WTC11 (cell line): Measurements from ENCODE around the gene MSS51. TPM values are rescaled to one million over a fixed set of nuclear protein-coding genes. Genes with fewer than 3 reads are reported as not detected.

Experiments
- ATF1 ChIP-seq: sonication (generic); formaldehyde crosslinking; IDR thresholded peaks from 2 replicates; pipeline ENCODE4 v1.8.1; 2023; ENCODE audit warnings: mild to moderate bottlenecking, moderate library complexity, missing genetic modification reagents
- ETV6 ChIP-seq: sonication (generic); formaldehyde crosslinking; IDR thresholded peaks from 2 replicates; pipeline ENCODE4 v1.8.1; 2022; ENCODE audit warnings: mild to moderate bottlenecking, missing genetic modification reagents
- FOXK1 ChIP-seq: sonication (generic); formaldehyde crosslinking; IDR thresholded peaks from 2 replicates; pipeline ENCODE4 v1.8.0; 2022; ENCODE audit warnings: mild to moderate bottlenecking, moderate library complexity, missing genetic modification reagents
- FOXP1 ChIP-seq: sonication (generic); formaldehyde crosslinking; IDR thresholded peaks from 2 replicates; pipeline ENCODE4 v1.8.0; 2022; ENCODE audit warnings: missing genetic modification reagents, mild to moderate bottlenecking, moderate library complexity, borderline replicate concordance
- GABPB1 ChIP-seq: sonication (generic); formaldehyde crosslinking; IDR thresholded peaks from 2 replicates; pipeline ENCODE4 v1.8.1; 2023; ENCODE audit warnings: mild to moderate bottlenecking, missing genetic modification reagents
- IRF2 ChIP-seq: sonication (generic); formaldehyde crosslinking; IDR thresholded peaks from 2 replicates; pipeline ENCODE4 v1.8.0; 2022; ENCODE audit warnings: low read depth, missing genetic modification reagents, borderline replicate concordance
- JAZF1 ChIP-seq: fragments of 250-450 bp; sonication (Bioruptor Pico); IDR thresholded peaks from 2 replicates; pipeline ENCODE4 v1.9.0; 2021; ENCODE audit warnings: moderate library complexity, mild to moderate bottlenecking, inconsistent platforms
- KAT7 ChIP-seq: sonication (generic); formaldehyde crosslinking; IDR thresholded peaks from 2 replicates; pipeline ENCODE4 v1.8.1; 2023; ENCODE audit warnings: missing genetic modification reagents, mild to moderate bottlenecking, borderline replicate concordance
- MXD4 ChIP-seq: fragments of 250-450 bp; sonication (Bioruptor Pico); IDR thresholded peaks from 2 replicates; pipeline ENCODE4 v1.8.0; 2021; ENCODE audit warnings: mild to moderate bottlenecking, moderate library complexity, borderline replicate concordance
- OVOL2 ChIP-seq: fragments of 250-450 bp; sonication (Bioruptor Pico); IDR thresholded peaks from 2 replicates; pipeline ENCODE4 v1.9.0; 2021; ENCODE audit warnings: mild to moderate bottlenecking, borderline replicate concordance
- RORB ChIP-seq: fragments of 250-450 bp; sonication (Bioruptor Pico); IDR thresholded peaks from 2 replicates; pipeline ENCODE4 v1.9.0; 2021; ENCODE audit warnings: mild to moderate bottlenecking
- SMAD3 ChIP-seq: sonication (generic); formaldehyde crosslinking; IDR thresholded peaks from 2 replicates; pipeline ENCODE4 v1.8.0; 2022; ENCODE audit warnings: missing genetic modification reagents, mild to moderate bottlenecking, borderline replicate concordance
- SOX15 ChIP-seq: fragments of 250-450 bp; sonication (Bioruptor Pico); IDR thresholded peaks from 2 replicates; pipeline ENCODE4 v1.9.0; 2021; ENCODE audit warnings: mild to moderate bottlenecking
- TP53 ChIP-seq: sonication (generic); formaldehyde crosslinking; IDR thresholded peaks from 2 replicates; pipeline ENCODE4 v1.8.1; 2023; ENCODE audit warnings: mild to moderate bottlenecking, missing genetic modification reagents
- ZNF121 ChIP-seq: sonication (generic); formaldehyde crosslinking; IDR thresholded peaks from 2 replicates; pipeline ENCODE4 v1.8.0; 2023; ENCODE audit warnings: missing genetic modification reagents
- ZNF423 ChIP-seq: fragments of 250-450 bp; sonication (Bioruptor Pico); IDR thresholded peaks from 2 replicates; pipeline ENCODE4 v2.1.2; 2022; ENCODE audit warnings: mild to moderate bottlenecking, moderate library complexity
- total RNA-seq: library from RNA; stranded (reverse); gene quantifications from 3 replicates; pipeline ENCODE4 v1.2.3, GENCODE V29; 2021
- TF ChIP-seq, protein P1 (sequence below): sonication (generic); formaldehyde crosslinking; IDR thresholded peaks from 2 replicates; pipeline ENCODE4 v1.8.0; 2023; ENCODE audit warnings: missing genetic modification reagents, mild to moderate bottlenecking, borderline replicate concordance
- TF ChIP-seq, protein P2 (sequence below): sonication (generic); formaldehyde crosslinking; IDR thresholded peaks from 2 replicates; pipeline ENCODE4 v1.8.0; 2023; ENCODE audit warnings: missing genetic modification reagents
- TF ChIP-seq, protein P3 (sequence below): sonication (generic); formaldehyde crosslinking; IDR thresholded peaks from 2 replicates; pipeline ENCODE4 v1.8.1; 2023; ENCODE audit warnings: mild to moderate bottlenecking, missing genetic modification reagents, moderate library complexity
- TF ChIP-seq, protein P4 (sequence below): sonication (generic); formaldehyde crosslinking; IDR thresholded peaks from 2 replicates; pipeline ENCODE4 v1.8.0; 2022; ENCODE audit warnings: mild to moderate bottlenecking, missing genetic modification reagents
- TF ChIP-seq, protein P5 (sequence below): sonication (generic); formaldehyde crosslinking; IDR thresholded peaks from 2 replicates; pipeline ENCODE4 v1.8.0; 2022; ENCODE audit warnings: mild to moderate bottlenecking, missing genetic modification reagents
- TF ChIP-seq, protein P6 (sequence below): sonication (generic); formaldehyde crosslinking; IDR thresholded peaks from 2 replicates; pipeline ENCODE4 v1.8.1; 2023; ENCODE audit warnings: mild to moderate bottlenecking, missing genetic modification reagents
- TF ChIP-seq, protein P7 (sequence below): sonication (generic); formaldehyde crosslinking; IDR thresholded peaks from 2 replicates; pipeline ENCODE4 v1.8.0; 2022; ENCODE audit warnings: missing genetic modification reagents
- TF ChIP-seq, protein P8 (sequence below): sonication (generic); formaldehyde crosslinking; IDR thresholded peaks from 2 replicates; pipeline ENCODE4 v1.8.1; 2022; ENCODE audit warnings: mild to moderate bottlenecking, moderate library complexity, missing genetic modification reagents

The MSS51 gene
- total RNA-seq, 1 experiment from 2014 or later = 3.0 TPM

DNA sequence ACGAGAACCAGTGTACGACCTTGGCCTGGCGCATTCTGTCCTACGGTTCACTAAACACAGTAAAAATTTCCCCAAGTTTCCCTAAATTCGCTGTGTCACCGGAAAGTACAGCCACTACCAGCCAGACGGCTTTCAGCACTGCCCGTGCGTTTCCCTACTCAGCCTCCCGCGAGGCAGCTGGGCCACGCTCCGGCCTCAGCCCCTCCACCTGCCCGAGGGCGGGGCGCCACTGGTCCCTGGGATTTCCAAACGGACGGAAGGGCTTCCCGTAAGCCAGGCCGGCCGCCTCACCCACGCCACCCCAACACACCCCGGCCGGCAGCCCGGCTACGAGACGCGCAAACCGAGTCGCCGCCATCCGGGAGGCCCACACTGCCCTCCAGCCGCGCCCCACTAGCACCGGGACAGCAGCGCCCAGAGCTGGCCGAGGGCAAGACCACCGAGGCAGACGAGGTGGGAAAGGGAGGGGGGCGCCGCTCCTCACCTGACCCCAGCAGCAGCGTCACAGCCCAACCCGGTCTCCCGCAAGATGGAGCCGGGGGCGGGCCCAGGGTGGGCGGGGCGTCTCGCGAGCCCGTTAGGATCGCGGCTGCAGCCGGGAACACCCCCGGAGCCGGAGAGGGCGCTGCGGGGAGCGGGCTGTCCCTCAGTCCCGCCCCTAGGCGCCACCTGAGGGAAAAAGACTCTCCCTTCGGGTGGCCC, 19.7 kb downstream of the MSS51 start, which contains the start of gene ANXA7 (continued):
- TF ChIP-seq, protein P1, sequence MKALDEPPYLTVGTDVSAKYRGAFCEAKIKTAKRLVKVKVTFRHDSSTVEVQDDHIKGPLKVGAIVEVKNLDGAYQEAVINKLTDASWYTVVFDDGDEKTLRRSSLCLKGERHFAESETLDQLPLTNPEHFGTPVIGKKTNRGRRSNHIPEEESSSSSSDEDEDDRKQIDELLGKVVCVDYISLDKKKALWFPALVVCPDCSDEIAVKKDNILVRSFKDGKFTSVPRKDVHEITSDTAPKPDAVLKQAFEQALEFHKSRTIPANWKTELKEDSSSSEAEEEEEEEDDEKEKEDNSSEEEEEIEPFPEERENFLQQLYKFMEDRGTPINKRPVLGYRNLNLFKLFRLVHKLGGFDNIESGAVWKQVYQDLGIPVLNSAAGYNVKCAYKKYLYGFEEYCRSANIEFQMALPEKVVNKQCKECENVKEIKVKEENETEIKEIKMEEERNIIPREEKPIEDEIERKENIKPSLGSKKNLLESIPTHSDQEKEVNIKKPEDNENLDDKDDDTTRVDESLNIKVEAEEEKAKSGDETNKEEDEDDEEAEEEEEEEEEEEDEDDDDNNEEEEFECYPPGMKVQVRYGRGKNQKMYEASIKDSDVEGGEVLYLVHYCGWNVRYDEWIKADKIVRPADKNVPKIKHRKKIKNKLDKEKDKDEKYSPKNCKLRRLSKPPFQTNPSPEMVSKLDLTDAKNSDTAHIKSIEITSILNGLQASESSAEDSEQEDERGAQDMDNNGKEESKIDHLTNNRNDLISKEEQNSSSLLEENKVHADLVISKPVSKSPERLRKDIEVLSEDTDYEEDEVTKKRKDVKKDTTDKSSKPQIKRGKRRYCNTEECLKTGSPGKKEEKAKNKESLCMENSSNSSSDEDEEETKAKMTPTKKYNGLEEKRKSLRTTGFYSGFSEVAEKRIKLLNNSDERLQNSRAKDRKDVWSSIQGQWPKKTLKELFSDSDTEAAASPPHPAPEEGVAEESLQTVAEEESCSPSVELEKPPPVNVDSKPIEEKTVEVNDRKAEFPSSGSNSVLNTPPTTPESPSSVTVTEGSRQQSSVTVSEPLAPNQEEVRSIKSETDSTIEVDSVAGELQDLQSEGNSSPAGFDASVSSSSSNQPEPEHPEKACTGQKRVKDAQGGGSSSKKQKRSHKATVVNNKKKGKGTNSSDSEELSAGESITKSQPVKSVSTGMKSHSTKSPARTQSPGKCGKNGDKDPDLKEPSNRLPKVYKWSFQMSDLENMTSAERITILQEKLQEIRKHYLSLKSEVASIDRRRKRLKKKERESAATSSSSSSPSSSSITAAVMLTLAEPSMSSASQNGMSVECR (CRISPR knock-in tag) = no peak
- TF ChIP-seq GABPB1 (CRISPR knock-in tag) (peak; percentile 39), ZNF121 (CRISPR knock-in tag) (no peak), TP53 (CRISPR knock-in tag) (peak; percentile 15; the same call in 1 of the 2 replicates), JAZF1 (CRISPR knock-in tag) (no peak), RORB (CRISPR knock-in tag) (no peak), ATF1 (CRISPR knock-in tag) (peak; percentile 46; the same call in 1 of the 2 replicates), KAT7 (CRISPR knock-in tag) (peak; percentile 81), IRF2 (CRISPR knock-in tag) (no peak), SOX15 (CRISPR knock-in tag) (no peak), SMAD3 (CRISPR knock-in tag) (peak; percentile 20; the same call in 1 of the 2 replicates), ETV6 (peak; percentile 26; the same call in 1 of the 2 replicates), FOXK1 (CRISPR knock-in tag) (peak; percentile 86; the same call in 1 of the 2 replicates), OVOL2 (no peak), MXD4 (no peak), ZNF423 (CRISPR knock-in tag) (no peak), FOXP1 (peak; percentile 58)
- TF ChIP-seq, protein P2, sequence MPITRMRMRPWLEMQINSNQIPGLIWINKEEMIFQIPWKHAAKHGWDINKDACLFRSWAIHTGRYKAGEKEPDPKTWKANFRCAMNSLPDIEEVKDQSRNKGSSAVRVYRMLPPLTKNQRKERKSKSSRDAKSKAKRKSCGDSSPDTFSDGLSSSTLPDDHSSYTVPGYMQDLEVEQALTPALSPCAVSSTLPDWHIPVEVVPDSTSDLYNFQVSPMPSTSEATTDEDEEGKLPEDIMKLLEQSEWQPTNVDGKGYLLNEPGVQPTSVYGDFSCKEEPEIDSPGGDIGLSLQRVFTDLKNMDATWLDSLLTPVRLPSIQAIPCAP (CRISPR knock-in tag) = no peak
- TF ChIP-seq, protein P3, sequence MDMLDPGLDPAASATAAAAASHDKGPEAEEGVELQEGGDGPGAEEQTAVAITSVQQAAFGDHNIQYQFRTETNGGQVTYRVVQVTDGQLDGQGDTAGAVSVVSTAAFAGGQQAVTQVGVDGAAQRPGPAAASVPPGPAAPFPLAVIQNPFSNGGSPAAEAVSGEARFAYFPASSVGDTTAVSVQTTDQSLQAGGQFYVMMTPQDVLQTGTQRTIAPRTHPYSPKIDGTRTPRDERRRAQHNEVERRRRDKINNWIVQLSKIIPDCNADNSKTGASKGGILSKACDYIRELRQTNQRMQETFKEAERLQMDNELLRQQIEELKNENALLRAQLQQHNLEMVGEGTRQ (CRISPR knock-in tag) = peak; percentile 77
- TF ChIP-seq, protein P4, sequence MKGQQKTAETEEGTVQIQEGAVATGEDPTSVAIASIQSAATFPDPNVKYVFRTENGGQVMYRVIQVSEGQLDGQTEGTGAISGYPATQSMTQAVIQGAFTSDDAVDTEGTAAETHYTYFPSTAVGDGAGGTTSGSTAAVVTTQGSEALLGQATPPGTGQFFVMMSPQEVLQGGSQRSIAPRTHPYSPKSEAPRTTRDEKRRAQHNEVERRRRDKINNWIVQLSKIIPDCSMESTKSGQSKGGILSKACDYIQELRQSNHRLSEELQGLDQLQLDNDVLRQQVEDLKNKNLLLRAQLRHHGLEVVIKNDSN = peak; percentile 74; the same call in 1 of the 2 replicates
- TF ChIP-seq, protein P5, sequence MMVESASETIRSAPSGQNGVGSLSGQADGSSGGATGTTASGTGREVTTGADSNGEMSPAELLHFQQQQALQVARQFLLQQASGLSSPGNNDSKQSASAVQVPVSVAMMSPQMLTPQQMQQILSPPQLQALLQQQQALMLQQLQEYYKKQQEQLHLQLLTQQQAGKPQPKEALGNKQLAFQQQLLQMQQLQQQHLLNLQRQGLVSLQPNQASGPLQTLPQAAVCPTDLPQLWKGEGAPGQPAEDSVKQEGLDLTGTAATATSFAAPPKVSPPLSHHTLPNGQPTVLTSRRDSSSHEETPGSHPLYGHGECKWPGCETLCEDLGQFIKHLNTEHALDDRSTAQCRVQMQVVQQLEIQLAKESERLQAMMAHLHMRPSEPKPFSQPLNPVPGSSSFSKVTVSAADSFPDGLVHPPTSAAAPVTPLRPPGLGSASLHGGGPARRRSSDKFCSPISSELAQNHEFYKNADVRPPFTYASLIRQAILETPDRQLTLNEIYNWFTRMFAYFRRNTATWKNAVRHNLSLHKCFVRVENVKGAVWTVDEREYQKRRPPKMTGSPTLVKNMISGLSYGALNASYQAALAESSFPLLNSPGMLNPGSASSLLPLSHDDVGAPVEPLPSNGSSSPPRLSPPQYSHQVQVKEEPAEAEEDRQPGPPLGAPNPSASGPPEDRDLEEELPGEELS (CRISPR knock-in tag) = 0 out of 2 replicates have a peak, but pooled peaks have one; percentile 31
- TF ChIP-seq, protein P6, sequence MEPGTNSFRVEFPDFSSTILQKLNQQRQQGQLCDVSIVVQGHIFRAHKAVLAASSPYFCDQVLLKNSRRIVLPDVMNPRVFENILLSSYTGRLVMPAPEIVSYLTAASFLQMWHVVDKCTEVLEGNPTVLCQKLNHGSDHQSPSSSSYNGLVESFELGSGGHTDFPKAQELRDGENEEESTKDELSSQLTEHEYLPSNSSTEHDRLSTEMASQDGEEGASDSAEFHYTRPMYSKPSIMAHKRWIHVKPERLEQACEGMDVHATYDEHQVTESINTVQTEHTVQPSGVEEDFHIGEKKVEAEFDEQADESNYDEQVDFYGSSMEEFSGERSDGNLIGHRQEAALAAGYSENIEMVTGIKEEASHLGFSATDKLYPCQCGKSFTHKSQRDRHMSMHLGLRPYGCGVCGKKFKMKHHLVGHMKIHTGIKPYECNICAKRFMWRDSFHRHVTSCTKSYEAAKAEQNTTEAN (CRISPR knock-in tag) = peak; percentile 44; the same call in 1 of the 2 replicates
- TF ChIP-seq, protein P7, sequence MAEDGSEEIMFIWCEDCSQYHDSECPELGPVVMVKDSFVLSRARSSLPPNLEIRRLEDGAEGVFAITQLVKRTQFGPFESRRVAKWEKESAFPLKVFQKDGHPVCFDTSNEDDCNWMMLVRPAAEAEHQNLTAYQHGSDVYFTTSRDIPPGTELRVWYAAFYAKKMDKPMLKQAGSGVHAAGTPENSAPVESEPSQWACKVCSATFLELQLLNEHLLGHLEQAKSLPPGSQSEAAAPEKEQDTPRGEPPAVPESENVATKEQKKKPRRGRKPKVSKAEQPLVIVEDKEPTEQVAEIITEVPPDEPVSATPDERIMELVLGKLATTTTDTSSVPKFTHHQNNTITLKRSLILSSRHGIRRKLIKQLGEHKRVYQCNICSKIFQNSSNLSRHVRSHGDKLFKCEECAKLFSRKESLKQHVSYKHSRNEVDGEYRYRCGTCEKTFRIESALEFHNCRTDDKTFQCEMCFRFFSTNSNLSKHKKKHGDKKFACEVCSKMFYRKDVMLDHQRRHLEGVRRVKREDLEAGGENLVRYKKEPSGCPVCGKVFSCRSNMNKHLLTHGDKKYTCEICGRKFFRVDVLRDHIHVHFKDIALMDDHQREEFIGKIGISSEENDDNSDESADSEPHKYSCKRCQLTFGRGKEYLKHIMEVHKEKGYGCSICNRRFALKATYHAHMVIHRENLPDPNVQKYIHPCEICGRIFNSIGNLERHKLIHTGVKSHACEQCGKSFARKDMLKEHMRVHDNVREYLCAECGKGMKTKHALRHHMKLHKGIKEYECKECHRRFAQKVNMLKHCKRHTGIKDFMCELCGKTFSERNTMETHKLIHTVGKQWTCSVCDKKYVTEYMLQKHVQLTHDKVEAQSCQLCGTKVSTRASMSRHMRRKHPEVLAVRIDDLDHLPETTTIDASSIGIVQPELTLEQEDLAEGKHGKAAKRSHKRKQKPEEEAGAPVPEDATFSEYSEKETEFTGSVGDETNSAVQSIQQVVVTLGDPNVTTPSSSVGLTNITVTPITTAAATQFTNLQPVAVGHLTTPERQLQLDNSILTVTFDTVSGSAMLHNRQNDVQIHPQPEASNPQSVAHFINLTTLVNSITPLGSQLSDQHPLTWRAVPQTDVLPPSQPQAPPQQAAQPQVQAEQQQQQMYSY (CRISPR knock-in tag) = no peak
- TF ChIP-seq, protein P8, sequence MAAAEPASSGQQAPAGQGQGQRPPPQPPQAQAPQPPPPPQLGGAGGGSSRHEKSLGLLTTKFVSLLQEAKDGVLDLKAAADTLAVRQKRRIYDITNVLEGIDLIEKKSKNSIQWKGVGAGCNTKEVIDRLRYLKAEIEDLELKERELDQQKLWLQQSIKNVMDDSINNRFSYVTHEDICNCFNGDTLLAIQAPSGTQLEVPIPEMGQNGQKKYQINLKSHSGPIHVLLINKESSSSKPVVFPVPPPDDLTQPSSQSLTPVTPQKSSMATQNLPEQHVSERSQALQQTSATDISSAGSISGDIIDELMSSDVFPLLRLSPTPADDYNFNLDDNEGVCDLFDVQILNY = peak; percentile 74
